ENCODE measurements around the gene PSMG4. TPM values are rescaled to one million over a fixed set of nuclear protein-coding genes. Genes with fewer than 3 reads are reported as not detected.

The PSMG4 gene
- total RNA-seq, 1 donor from 2014 or later = 25.0 TPM

Other genes with a start within 250 kb of the PSMG4 start
- gene RIPK1, start 190.5 kb upstream of the PSMG4 start, total RNA-seq = 27.0 TPM
- 10.3 TPM for gene BPHL, start 140.2 kb upstream of the PSMG4 start, total RNA-seq
- 72.7 TPM for gene TUBB2A, start 101.4 kb upstream of the PSMG4 start, total RNA-seq
- gene TUBB2B, start 31.3 kb upstream of the PSMG4 start, total RNA-seq = 6.9 TPM
- gene SLC22A23, start 198.1 kb downstream of the PSMG4 start, total RNA-seq = 40.5 TPM